Adipocyte (in vitro differentiated cells): ENCODE measurements around the gene TMEM109.
A peak's percentile ranks its signal among the peaks of the same experiment; 100 is the strongest.

Source experiments
- DNase-seq: peaks from one replicate; pipeline ENCODE4 v3.0.0-alpha.2; 2015; ENCODE audit warnings: low read depth
- H3K27me3 ChIP-seq: replicated peaks from 2 replicates; pipeline ENCODE4 v1.7.0; 2013; ENCODE audit warnings: mild to moderate bottlenecking, low read length, moderate library complexity; ENCODE audit not compliant: control insufficient read depth, insufficient read depth
- H3K36me3 ChIP-seq: 2 replicates; pipeline ENCODE4 v1.7.0; 2013; ENCODE audit warnings: low read length, mild to moderate bottlenecking, moderate library complexity; ENCODE audit not compliant: control insufficient read depth, insufficient read depth, severe bottlenecking
- H3K4me1 ChIP-seq: 2 replicates; pipeline ENCODE4 v1.7.0; 2013; ENCODE audit warnings: mild to moderate bottlenecking, low read length, moderate library complexity; ENCODE audit not compliant: control insufficient read depth, insufficient read depth
- H3K4me3 ChIP-seq: 2 replicates; pipeline ENCODE4 v1.7.0; 2013; ENCODE audit warnings: mild to moderate bottlenecking, low read length, moderate library complexity
- H3K9ac ChIP-seq: 2 replicates; pipeline ENCODE4 v1.7.0; 2013; ENCODE audit warnings: mild to moderate bottlenecking, low read length, moderate library complexity
- H3K9me3 ChIP-seq: 2 replicates; pipeline ENCODE4 v1.7.0; 2013; ENCODE audit warnings: mild to moderate bottlenecking, low read length, moderate library complexity; ENCODE audit not compliant: control insufficient read depth

TMEM109 gene

GRCh38 chr11:60913793-60914632 is at the start of gene TMEM109:
Gene TMEM109, plus strand, starts transcription at chr11:60914158. Its CDS starts 5,536 bp downstream, at chr11:60919694.
- peak; percentile 97 for DNase-seq
- Histone ChIP-seq H3K4me3 (peak within 1 kb of the TSS; percentile 87), H3K9me3 (no peaks in the 10 kb centered on the region), H3K36me3 (no peaks in the 10 kb centered on the region), H3K4me1 (peaks cover 22% of the 10 kb centered on the region), H3K9ac (peak within 1 kb of the TSS; percentile 94), H3K27me3 (peaks cover 4% of the 10 kb centered on the region)

- peaks cover 6% of the 10 kb centered on the region for H3K27me3 ChIP-seq
- peaks cover 9% of the 10 kb centered on the region for H3K4me1 ChIP-seq
- H3K9me3 ChIP-seq: no peaks in the 10 kb centered on the region
- H3K4me3 ChIP-seq: no peak overlapping the region
- H3K9ac ChIP-seq: no peak overlapping the region
- DNase-seq: no peak
- H3K36me3 ChIP-seq: no peaks in the 10 kb centered on the region
These were observed 49.0 kb upstream of the TMEM109 start for GRCh38 chr11:60864856-60865513.

GRCh38 chr11:60866911-60867870 is 46.8 kb upstream of the TMEM109 start, which contains the start of gene ZP1:
Gene ZP1, plus strand, starts transcription at chr11:60867542. Its CDS starts 20 bp downstream, at chr11:60867562.
- no peak within 1 kb of the TSS for H3K4me3 ChIP-seq

GRCh38 chr11:60867871-60868681 is 45.9 kb upstream of the TMEM109 start:
- Histone ChIP-seq H3K27me3 (peaks cover 6% of the 10 kb centered on the region), H3K9ac (no peak overlapping the region), H3K4me1 (peaks cover 32% of the 10 kb centered on the region), H3K36me3 (no peaks in the 10 kb centered on the region), H3K4me3 (no peak overlapping the region), H3K9me3 (no peaks in the 10 kb centered on the region)
- DNase-seq: no peak

More at GRCh38 chr11:60866911-60867870, 46.8 kb upstream of the TMEM109 start, which contains the start of gene ZP1:
- Histone ChIP-seq H3K27me3 (peaks cover 6% of the 10 kb centered on the region), H3K36me3 (no peaks in the 10 kb centered on the region), H3K9ac (no peak within 1 kb of the TSS), H3K4me1 (peaks cover 23% of the 10 kb centered on the region), H3K9me3 (no peaks in the 10 kb centered on the region)
- DNase-seq: no peak

- Histone ChIP-seq H3K36me3 (no peaks in the 10 kb centered on the region), H3K4me3 (no peak overlapping the region), H3K27me3 (peaks cover 6% of the 10 kb centered on the region), H3K9ac (no peak overlapping the region), H3K9me3 (no peaks in the 10 kb centered on the region), H3K4me1 (peaks cover 33% of the 10 kb centered on the region)
- DNase-seq: no peak
These were observed 45.1 kb upstream of the TMEM109 start for GRCh38 chr11:60868682-60869450.

- Histone ChIP-seq H3K36me3 (no peaks in the 10 kb centered on the region), H3K4me3 (no peak overlapping the region), H3K27me3 (peaks cover 4% of the 10 kb centered on the region), H3K9me3 (no peaks in the 10 kb centered on the region), H3K9ac (no peak overlapping the region), H3K4me1 (peaks cover 27% of the 10 kb centered on the region)
- no peak for DNase-seq
These were observed 44.5 kb upstream of the TMEM109 start for GRCh38 chr11:60869451-60869825.

GRCh38 chr11:60870276-60870675 is 43.7 kb upstream of the TMEM109 start:
- DNase-seq: no peak
- no peaks in the 10 kb centered on the region for H3K27me3 ChIP-seq
- H3K4me3 ChIP-seq: no peak overlapping the region
- H3K9ac ChIP-seq: no peak overlapping the region
- H3K4me1 ChIP-seq: peaks cover 27% of the 10 kb centered on the region
- H3K36me3 ChIP-seq: no peaks in the 10 kb centered on the region
- no peaks in the 10 kb centered on the region for H3K9me3 ChIP-seq

- peak overlapping the region; percentile 1 for H3K9ac ChIP-seq
- no peaks in the 10 kb centered on the region for H3K36me3 ChIP-seq
- no peaks in the 10 kb centered on the region for H3K9me3 ChIP-seq
- no peak overlapping the region for H3K4me3 ChIP-seq
- no peak for DNase-seq
- H3K27me3 ChIP-seq: no peaks in the 10 kb centered on the region
- H3K4me1 ChIP-seq: peaks cover 27% of the 10 kb centered on the region
These were observed 43.1 kb upstream of the TMEM109 start for GRCh38 chr11:60870733-60871377.

GRCh38 chr11:60871378-60872061 is 42.4 kb upstream of the TMEM109 start:
- Histone ChIP-seq H3K36me3 (no peaks in the 10 kb centered on the region), H3K9me3 (no peaks in the 10 kb centered on the region), H3K9ac (peak overlapping the region; percentile 1), H3K4me1 (peaks cover 27% of the 10 kb centered on the region), H3K27me3 (no peaks in the 10 kb centered on the region), H3K4me3 (no peak overlapping the region)
- peak; percentile 47 for DNase-seq
